Adipocyte (in vitro differentiated cells): ENCODE results near the gene PTRH1.

ENCODE experiments used
- DNase-seq: peaks from one replicate; pipeline ENCODE4 v3.0.0-alpha.2; 2015; ENCODE audit warnings: low read depth
- H3K27me3 ChIP-seq: replicated peaks from 2 replicates; pipeline ENCODE4 v1.7.0; 2013; ENCODE audit warnings: mild to moderate bottlenecking, low read length, moderate library complexity; ENCODE audit not compliant: control insufficient read depth, insufficient read depth
- H3K36me3 ChIP-seq: 2 replicates; pipeline ENCODE4 v1.7.0; 2013; ENCODE audit warnings: low read length, mild to moderate bottlenecking, moderate library complexity; ENCODE audit not compliant: control insufficient read depth, insufficient read depth, severe bottlenecking
- H3K4me1 ChIP-seq: 2 replicates; pipeline ENCODE4 v1.7.0; 2013; ENCODE audit warnings: mild to moderate bottlenecking, low read length, moderate library complexity; ENCODE audit not compliant: control insufficient read depth, insufficient read depth
- H3K4me3 ChIP-seq: 2 replicates; pipeline ENCODE4 v1.7.0; 2013; ENCODE audit warnings: mild to moderate bottlenecking, low read length, moderate library complexity
- H3K9ac ChIP-seq: 2 replicates; pipeline ENCODE4 v1.7.0; 2013; ENCODE audit warnings: mild to moderate bottlenecking, low read length, moderate library complexity
- H3K9me3 ChIP-seq: 2 replicates; pipeline ENCODE4 v1.7.0; 2013; ENCODE audit warnings: mild to moderate bottlenecking, low read length, moderate library complexity; ENCODE audit not compliant: control insufficient read depth

The PTRH1 gene

DNA sequence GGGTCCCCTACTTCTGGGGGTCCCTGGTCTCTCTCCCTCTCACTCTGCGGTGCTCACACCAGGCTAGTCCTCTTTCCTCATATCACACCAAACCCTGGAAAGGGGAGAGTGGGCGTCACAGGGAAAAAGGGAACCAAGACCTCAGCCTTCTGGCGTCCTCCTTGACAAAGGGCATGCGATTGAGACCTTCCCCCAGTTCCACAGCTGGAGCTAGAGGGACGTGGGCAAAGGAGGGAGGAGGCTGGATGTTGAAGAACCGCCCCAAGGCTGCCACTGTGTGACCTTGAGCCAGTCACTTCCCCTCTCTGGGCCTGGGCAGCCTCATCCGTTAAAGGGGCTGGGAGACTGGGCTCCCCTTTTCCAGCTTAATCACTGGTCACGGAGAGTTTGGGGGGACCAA is 38.2 kb upstream of the PTRH1 start:
- H3K9me3 ChIP-seq, result no peaks in the 10 kb centered on the region
- no peaks in the 10 kb centered on the region for H3K36me3 ChIP-seq
- no peaks in the 10 kb centered on the region for H3K4me1 ChIP-seq
- no peak for DNase-seq
- no peak overlapping the region for H3K4me3 ChIP-seq
- no peak overlapping the region for H3K9ac ChIP-seq
- H3K27me3 ChIP-seq, result peaks cover 47% of the 10 kb centered on the region

DNA sequence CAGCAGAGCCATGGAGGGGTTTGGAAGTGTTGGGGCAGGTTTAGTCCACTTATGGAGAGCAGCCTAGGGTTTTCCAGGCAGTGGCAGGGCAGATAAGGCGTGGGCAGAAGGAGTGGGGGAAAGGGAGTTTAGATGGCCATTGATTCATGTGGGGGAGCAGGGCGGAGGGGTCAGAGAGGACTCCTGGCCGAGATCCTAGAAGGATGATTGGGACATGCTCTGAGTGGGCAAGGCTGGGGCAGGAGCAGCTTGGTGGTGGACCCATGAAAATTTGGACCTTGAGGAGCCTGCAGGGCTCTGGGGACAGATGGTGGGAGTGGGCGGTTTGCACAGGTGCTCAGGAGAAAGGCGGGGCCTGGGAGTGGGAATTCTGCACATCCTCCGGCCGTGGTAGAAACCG is 37.7 kb upstream of the PTRH1 start:
- Histone ChIP-seq H3K9me3 (no peaks in the 10 kb centered on the region), H3K4me3 (no peak overlapping the region), H3K4me1 (no peaks in the 10 kb centered on the region), H3K36me3 (no peaks in the 10 kb centered on the region), H3K9ac (no peak overlapping the region), H3K27me3 (peaks cover 47% of the 10 kb centered on the region)
- DNase-seq, result no peak

- no peaks in the 10 kb centered on the region for H3K9me3 ChIP-seq
- no peak overlapping the region for H3K4me3 ChIP-seq
- no peaks in the 10 kb centered on the region for H3K36me3 ChIP-seq
- peaks cover 57% of the 10 kb centered on the region for H3K27me3 ChIP-seq
- DNase-seq, result peak; percentile 60
- no peak overlapping the region for H3K9ac ChIP-seq
- H3K4me1 ChIP-seq, result no peaks in the 10 kb centered on the region
These were observed 36.0 kb upstream of the PTRH1 start for GRCh38 chr9:127751269-127752054.

- Histone ChIP-seq H3K9ac (no peak overlapping the region), H3K4me1 (no peaks in the 10 kb centered on the region), H3K4me3 (no peak overlapping the region), H3K9me3 (no peaks in the 10 kb centered on the region), H3K36me3 (no peaks in the 10 kb centered on the region), H3K27me3 (peaks cover 44% of the 10 kb centered on the region)
- no peak for DNase-seq
These were observed 33.8 kb upstream of the PTRH1 start for GRCh38 chr9:127749090-127749787.

GRCh38 chr9:127746959-127747569 is 31.6 kb upstream of the PTRH1 start:
- Histone ChIP-seq H3K4me3 (no peak overlapping the region), H3K27me3 (peaks cover 22% of the 10 kb centered on the region), H3K9me3 (no peaks in the 10 kb centered on the region), H3K9ac (no peak overlapping the region), H3K4me1 (peaks cover 4% of the 10 kb centered on the region), H3K36me3 (no peaks in the 10 kb centered on the region)
- no peak for DNase-seq

- Histone ChIP-seq H3K36me3 (no peaks in the 10 kb centered on the region), H3K4me3 (no peak overlapping the region)
- no peak for DNase-seq
These were observed 29.1 kb upstream of the PTRH1 start for GRCh38 chr9:127744398-127745110.

DNA sequence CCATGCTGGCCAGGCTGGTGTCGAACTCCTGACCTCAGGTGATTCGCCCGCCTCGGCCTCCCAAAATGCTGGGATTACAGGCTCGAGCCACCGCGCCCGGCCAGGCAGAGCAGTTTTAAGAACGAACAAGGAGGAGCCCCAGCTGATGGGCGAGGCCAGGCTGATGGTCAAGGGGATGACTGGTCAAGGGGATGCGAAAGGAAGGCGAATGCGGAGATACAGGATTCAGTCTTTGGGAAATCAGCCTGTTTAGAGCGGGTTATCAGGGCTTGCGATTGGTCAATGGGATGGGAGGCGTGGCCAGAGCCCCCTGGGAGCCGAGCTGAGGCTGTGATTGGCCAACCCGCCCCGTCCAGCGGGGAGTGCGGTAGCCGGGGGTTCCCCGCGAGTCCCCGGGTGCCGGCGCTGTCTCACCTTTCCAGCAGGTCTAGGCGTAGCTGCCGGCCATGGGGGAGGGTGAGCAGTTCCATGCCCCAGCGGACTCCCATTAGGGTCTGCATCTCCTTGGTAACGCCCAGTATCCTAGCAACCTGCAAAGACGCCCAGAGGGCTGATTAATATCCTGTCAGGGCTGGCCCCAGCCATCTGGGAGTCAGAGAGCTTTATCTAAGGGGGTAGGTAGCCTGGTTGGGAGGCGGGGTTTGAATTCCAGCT is 27.1 kb upstream of the PTRH1 start:
- Histone ChIP-seq H3K9ac (no peak overlapping the region), H3K4me1 (peaks cover 19% of the 10 kb centered on the region), H3K36me3 (no peaks in the 10 kb centered on the region), H3K27me3 (peaks cover 4% of the 10 kb centered on the region), H3K9me3 (no peaks in the 10 kb centered on the region), H3K4me3 (peak overlapping the region; percentile 44)
- no peak for DNase-seq

More at GRCh38 chr9:127744398-127745110, 29.1 kb upstream of the PTRH1 start:
- Histone ChIP-seq H3K4me1 (peaks cover 18% of the 10 kb centered on the region), H3K9ac (no peak overlapping the region), H3K9me3 (no peaks in the 10 kb centered on the region), H3K27me3 (peaks cover 10% of the 10 kb centered on the region)

DNA sequence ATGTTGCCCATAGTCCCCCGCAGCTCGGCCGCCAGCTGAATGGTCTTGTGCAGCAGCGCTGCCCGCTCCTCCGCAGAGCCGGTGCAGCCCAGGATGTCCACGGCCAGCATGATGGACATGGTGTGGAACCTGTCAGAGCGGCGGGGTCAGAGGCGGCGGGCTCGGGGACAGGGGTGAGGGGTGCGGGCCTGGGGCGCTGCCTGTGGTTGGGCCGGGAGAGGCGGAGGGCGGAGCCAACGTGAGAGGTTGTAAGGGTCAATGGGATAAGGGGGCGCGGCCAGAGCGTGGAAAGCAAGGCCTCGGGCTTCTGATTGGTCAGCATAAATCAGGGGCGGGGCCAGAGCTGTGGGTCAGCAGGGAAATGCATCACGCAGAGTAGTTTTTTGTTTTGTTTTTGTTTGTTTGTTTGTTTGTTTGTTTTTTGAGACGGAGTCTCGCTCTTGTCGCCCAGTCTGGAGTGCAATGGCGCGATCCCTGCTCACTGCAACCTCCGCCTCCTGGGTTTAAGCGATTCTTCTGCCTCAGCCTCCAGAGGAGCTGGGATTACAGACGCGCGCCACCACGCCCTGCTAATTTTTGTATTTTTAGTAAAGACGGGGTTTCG is 26.5 kb upstream of the PTRH1 start:
- Histone ChIP-seq H3K36me3 (no peaks in the 10 kb centered on the region), H3K4me3 (peak overlapping the region; percentile 44), H3K9ac (no peak overlapping the region), H3K9me3 (no peaks in the 10 kb centered on the region), H3K4me1 (peaks cover 19% of the 10 kb centered on the region), H3K27me3 (no peaks in the 10 kb centered on the region)
- DNase-seq, result peak; percentile 9

GRCh38 chr9:127739614-127740330 is 24.3 kb upstream of the PTRH1 start:
- Histone ChIP-seq H3K4me1 (peaks cover 24% of the 10 kb centered on the region), H3K9ac (peak overlapping the region; percentile 81), H3K4me3 (peak overlapping the region; percentile 49), H3K27me3 (no peaks in the 10 kb centered on the region), H3K9me3 (no peaks in the 10 kb centered on the region), H3K36me3 (no peaks in the 10 kb centered on the region)
- no peak for DNase-seq

DNA sequence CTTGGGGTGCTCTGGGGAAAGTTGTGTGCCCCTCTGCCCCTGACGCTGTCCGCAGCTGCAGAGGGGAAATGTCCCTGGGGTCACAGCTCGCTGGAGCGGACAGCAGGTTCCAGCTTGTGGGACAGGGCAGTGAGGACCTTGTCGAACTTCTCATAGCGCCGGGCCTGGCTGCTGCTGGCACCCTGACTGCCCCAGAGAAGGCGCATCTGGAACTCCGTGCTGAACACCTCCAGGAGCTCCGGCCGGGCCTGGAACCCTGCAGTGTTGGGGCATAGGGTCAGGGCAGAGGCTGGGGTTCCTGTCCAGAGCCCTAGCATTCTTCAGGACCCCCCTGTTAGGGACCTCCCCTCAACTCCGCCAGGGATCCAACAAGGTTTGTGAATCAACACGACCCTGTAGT is 23.2 kb upstream of the PTRH1 start:
- Histone ChIP-seq H3K9me3 (no peaks in the 10 kb centered on the region), H3K36me3 (no peaks in the 10 kb centered on the region), H3K9ac (no peak overlapping the region), H3K27me3 (no peaks in the 10 kb centered on the region), H3K4me3 (no peak overlapping the region), H3K4me1 (peaks cover 31% of the 10 kb centered on the region)
- no peak for DNase-seq
